ENCODE data around the gene DAPK1.

DNA sequence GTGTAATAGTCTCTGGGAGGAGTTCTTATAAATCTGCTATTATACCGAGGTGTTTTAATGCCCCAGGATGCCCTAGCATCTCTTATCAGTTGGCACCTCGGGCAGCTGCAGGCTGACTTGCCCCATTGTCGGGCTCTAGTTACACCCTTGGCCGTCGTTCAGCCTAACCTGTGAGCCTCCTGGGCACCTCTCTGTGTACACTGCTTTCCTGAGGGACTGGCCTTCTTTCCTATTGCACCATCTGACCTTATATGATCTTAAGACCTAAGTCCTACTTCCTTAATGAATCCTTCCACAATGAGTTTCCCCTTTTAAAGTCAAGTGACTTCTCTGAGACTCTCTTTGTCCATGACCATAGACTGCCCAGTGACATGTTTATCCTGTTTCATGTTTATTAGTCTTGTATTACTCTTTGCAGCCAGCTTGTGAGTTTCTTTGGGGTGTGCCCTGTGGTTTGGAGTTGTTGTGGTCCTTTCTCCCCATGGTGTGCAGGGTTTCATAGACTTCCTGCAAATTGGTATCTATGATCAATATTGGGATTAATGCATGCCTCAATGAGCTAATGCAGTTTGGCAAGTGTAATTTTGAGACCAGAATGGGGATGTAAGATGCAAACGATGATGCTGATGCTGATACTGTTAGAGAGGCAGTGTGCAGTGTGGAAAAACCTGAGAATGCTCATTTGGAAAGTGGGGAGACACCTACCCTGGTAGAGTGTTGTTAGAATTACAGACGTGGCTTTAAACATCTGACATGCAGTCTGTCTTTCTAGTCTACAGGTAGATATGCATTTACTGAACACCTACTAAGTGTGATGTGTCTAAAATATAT lies 4.9 kb downstream of the DAPK1 start:
- TF ChIP-seq ZBTB20 (tag by site-specific recombination; IDR thresholded peaks at IDR 0.05) = no peak
- TF ChIP-seq, protein P1, sequence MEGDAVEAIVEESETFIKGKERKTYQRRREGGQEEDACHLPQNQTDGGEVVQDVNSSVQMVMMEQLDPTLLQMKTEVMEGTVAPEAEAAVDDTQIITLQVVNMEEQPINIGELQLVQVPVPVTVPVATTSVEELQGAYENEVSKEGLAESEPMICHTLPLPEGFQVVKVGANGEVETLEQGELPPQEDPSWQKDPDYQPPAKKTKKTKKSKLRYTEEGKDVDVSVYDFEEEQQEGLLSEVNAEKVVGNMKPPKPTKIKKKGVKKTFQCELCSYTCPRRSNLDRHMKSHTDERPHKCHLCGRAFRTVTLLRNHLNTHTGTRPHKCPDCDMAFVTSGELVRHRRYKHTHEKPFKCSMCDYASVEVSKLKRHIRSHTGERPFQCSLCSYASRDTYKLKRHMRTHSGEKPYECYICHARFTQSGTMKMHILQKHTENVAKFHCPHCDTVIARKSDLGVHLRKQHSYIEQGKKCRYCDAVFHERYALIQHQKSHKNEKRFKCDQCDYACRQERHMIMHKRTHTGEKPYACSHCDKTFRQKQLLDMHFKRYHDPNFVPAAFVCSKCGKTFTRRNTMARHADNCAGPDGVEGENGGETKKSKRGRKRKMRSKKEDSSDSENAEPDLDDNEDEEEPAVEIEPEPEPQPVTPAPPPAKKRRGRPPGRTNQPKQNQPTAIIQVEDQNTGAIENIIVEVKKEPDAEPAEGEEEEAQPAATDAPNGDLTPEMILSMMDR (tag by site-specific recombination; IDR thresholded peaks at IDR 0.05) = no peak
- no peak for TF ChIP-seq ZNF654 (tag by site-specific recombination; IDR thresholded peaks at IDR 0.05; ENCODE audit: low read depth)
- TF ChIP-seq ZNF140 (tag by site-specific recombination; IDR thresholded peaks at IDR 0.05) = no peak
- TF ChIP-seq ZNF211 (tag by site-specific recombination; IDR thresholded peaks at IDR 0.05; ENCODE audit: low read depth) = no peak
- TF ChIP-seq ZBTB1 (tag by site-specific recombination; IDR thresholded peaks at IDR 0.05) = no peak
- TF ChIP-seq GLI4 (tag by site-specific recombination; IDR thresholded peaks at IDR 0.05) = no peak
- TF ChIP-seq ZNF292 (tag by site-specific recombination; IDR thresholded peaks at IDR 0.05; ENCODE audit: borderline replicate concordance, low read depth) = no peak
- TF ChIP-seq ZNF423 (tag by site-specific recombination; IDR thresholded peaks at IDR 0.05) = no peak
